Fibroblast of lung (primary cell): ENCODE measurements around the gene HS6ST2. TPM values are rescaled to one million over a fixed set of nuclear protein-coding genes. Genes with fewer than 3 reads are reported as not detected.

ENCODE experiments used
- DNase-seq, 2 donors: peaks; one replicate each; pipeline versions ENCODE4 v3.0.0 to v3.0.0-alpha.2; 2010; ENCODE audit warnings: low read depth in 2 of 2
- H2AFZ ChIP-seq: 2 replicates; pipeline ENCODE4 v1.5.1; 2012; ENCODE audit warnings: low read length, control low read depth, inconsistent platforms
- H3K27ac ChIP-seq: 2 replicates; pipeline ENCODE4 v1.5.1; 2011; ENCODE audit warnings: low read length, control low read depth; ENCODE audit not compliant: insufficient read depth
- H3K27me3 ChIP-seq: 2 replicates; pipeline ENCODE4 v1.5.1; 2011; ENCODE audit warnings: mild to moderate bottlenecking, low read length; ENCODE audit not compliant: control insufficient read depth, insufficient read depth
- H3K36me3 ChIP-seq: 2 replicates; pipeline ENCODE4 v1.5.1; 2011; ENCODE audit warnings: low read length; ENCODE audit not compliant: control insufficient read depth, insufficient read depth
- H3K4me1 ChIP-seq: 2 replicates; pipeline ENCODE4 v1.5.1; 2011; ENCODE audit warnings: low read length; ENCODE audit not compliant: control insufficient read depth, insufficient read depth; ENCODE audit errors: extremely low read depth
- H3K4me2 ChIP-seq: 2 replicates; pipeline ENCODE4 v1.5.1; 2011; ENCODE audit warnings: low read length, control low read depth; ENCODE audit not compliant: insufficient read depth; ENCODE audit errors: extremely low read depth
- H3K4me3 ChIP-seq, 4 experiments: fragments of 200-600 bp in 1 of 4; sonication (generic) in 1 of 4; replicated peaks in 1 of 4; 2 replicates each; pipeline ENCODE4 v1.5.1; 2011 to 2016; ENCODE audit warnings: low read length in 4 of 4, low read depth in 3 of 4, mild to moderate bottlenecking in 3 of 4, control low read depth in 2 of 4, inconsistent platforms in 1 of 4, mixed read lengths in 1 of 4; ENCODE audit not compliant: insufficient read depth in 1 of 4; ENCODE audit errors: control extremely low read depth in 1 of 4
- H3K79me2 ChIP-seq: 2 replicates; pipeline ENCODE4 v1.5.1; 2012; ENCODE audit warnings: mild to moderate bottlenecking, low read length, inconsistent platforms; ENCODE audit not compliant: control insufficient read depth, insufficient read depth
- H3K9ac ChIP-seq: 2 replicates; pipeline ENCODE4 v1.5.1; 2011; ENCODE audit warnings: mild to moderate bottlenecking, low read length, control low read depth; ENCODE audit not compliant: insufficient read depth
- H3K9me3 ChIP-seq: 2 replicates; pipeline ENCODE4 v1.5.1; 2012; ENCODE audit warnings: low read depth, low read length; ENCODE audit not compliant: control insufficient read depth, insufficient read depth
- H4K20me1 ChIP-seq: 2 replicates; pipeline ENCODE4 v1.5.1; 2011; ENCODE audit warnings: low read length; ENCODE audit not compliant: control insufficient read depth, insufficient read depth; ENCODE audit errors: extremely low read depth
- CTCF ChIP-seq, 2 donors: IDR thresholded peaks in 1 of 2; conservative IDR thresholded peaks in 1 of 2; 1 replicate in 1 of 2; 2 replicates in 1 of 2; pipeline ENCODE4 v1.5.1; 2011 to 2012; ENCODE audit warnings: low read length in 2 of 2, control low read depth in 1 of 2, inconsistent platforms in 1 of 2, low read depth in 1 of 2, mild to moderate bottlenecking in 1 of 2
- EZH2 ChIP-seq: IDR thresholded peaks from 2 replicates; pipeline ENCODE4 v1.5.1; 2012; ENCODE audit warnings: low read length, control low read depth, mild to moderate bottlenecking; ENCODE audit errors: missing control alignments
- polyA plus RNA-seq, 2 donors: library from polyadenylated mRNA; depleted of rRNA in 1 of 2; stranded (reverse) in 1 of 2; unstranded in 1 of 2; fragments of >200 nt; gene quantifications; 2 replicates each; pipeline ENCODE4 v1.2.1, GENCODE V29; 2011 to 2012; ENCODE audit warnings: missing spikeins in 1 of 2
- total RNA-seq: library from RNA; depleted of rRNA; stranded (reverse); fragments of >200 nt; gene quantifications from 2 replicates; pipeline ENCODE4 v1.2.1, GENCODE V29; 2014

Gene HS6ST2
- total and polyA plus RNA-seq, 2 donors (not counting 1 experiment from before 2014, with no cell fraction given): 0.01 to 0.17 TPM

GRCh38 chrX:132676102-132676501 is 282.3 kb downstream of the HS6ST2 start:
- Histone ChIP-seq H3K27ac (no peak overlapping the region), H3K27me3 (no peaks in the 10 kb centered on the region), H3K4me2 (no peak overlapping the region)

GRCh38 chrX:132673331-132673730 is 285.1 kb downstream of the HS6ST2 start:
- Histone ChIP-seq H3K36me3 (no peaks in the 10 kb centered on the region), H3K79me2 (no peaks in the 10 kb centered on the region), H3K27me3 (no peaks in the 10 kb centered on the region), H3K9ac (no peak overlapping the region), H3K4me1 (no peaks in the 10 kb centered on the region), H3K27ac (no peak overlapping the region), H2AFZ (no peak overlapping the region), H3K9me3 (no peaks in the 10 kb centered on the region), H4K20me1 (no peaks in the 10 kb centered on the region), H3K4me2 (no peak overlapping the region), H3K4me3 (no peak overlapping the region)
- TF ChIP-seq EZH2 (no peak), CTCF (conservative IDR thresholded peaks at IDR 0.05 in 1 of 2, IDR thresholded peaks at IDR 0.05 in 1 of 2; ENCODE audit: low read depth in 1 of 2, low read length in 2 of 2) (no peak)
- no peak for DNase-seq

More at GRCh38 chrX:132676102-132676501, 282.3 kb downstream of the HS6ST2 start:
- H3K36me3 ChIP-seq: no peaks in the 10 kb centered on the region
- no peak overlapping the region for H3K4me3 ChIP-seq
- no peaks in the 10 kb centered on the region for H3K79me2 ChIP-seq
- no peak overlapping the region for H2AFZ ChIP-seq
- no peak overlapping the region for H3K9ac ChIP-seq
- H4K20me1 ChIP-seq: no peaks in the 10 kb centered on the region
- H3K9me3 ChIP-seq: no peaks in the 10 kb centered on the region
- TF ChIP-seq EZH2: no peak
- TF ChIP-seq CTCF (conservative IDR thresholded peaks at IDR 0.05 in 1 of 2, IDR thresholded peaks at IDR 0.05 in 1 of 2; ENCODE audit: low read depth in 1 of 2, low read length in 2 of 2): no peak
- no peak for DNase-seq
- no peaks in the 10 kb centered on the region for H3K4me1 ChIP-seq

GRCh38 chrX:132671229-132671641 is 287.2 kb downstream of the HS6ST2 start:
- H3K9ac ChIP-seq: no peak overlapping the region
- no peaks in the 10 kb centered on the region for H3K36me3 ChIP-seq
- no peak overlapping the region for H3K27ac ChIP-seq
- H3K27me3 ChIP-seq: no peaks in the 10 kb centered on the region
- no peaks in the 10 kb centered on the region for H3K9me3 ChIP-seq
- H3K79me2 ChIP-seq: no peaks in the 10 kb centered on the region
- no peak overlapping the region for H3K4me2 ChIP-seq
- H3K4me3 ChIP-seq: no peak overlapping the region
- peak in 1 of 2 donors; percentile 33 for DNase-seq
- TF ChIP-seq EZH2 (no peak), CTCF (conservative IDR thresholded peaks at IDR 0.05 in 1 of 2, IDR thresholded peaks at IDR 0.05 in 1 of 2; ENCODE audit: low read depth in 1 of 2, low read length in 2 of 2) (no peak)
- H2AFZ ChIP-seq: no peak overlapping the region
- no peaks in the 10 kb centered on the region for H4K20me1 ChIP-seq
- no peaks in the 10 kb centered on the region for H3K4me1 ChIP-seq
